Left renal pelvis (tissue), 4 donors: ENCODE measurements around the gene PTTG1IP2. TPM values are rescaled to one million over a fixed set of nuclear protein-coding genes. Genes with fewer than 3 reads are reported as not detected.

Experiments
- DNase-seq, 4 donors: peaks; one replicate each; pipeline ENCODE4 v3.0.0-alpha.2; 2013; ENCODE audit warnings: low read depth in 4 of 4, low spot score in 3 of 4
- polyA plus RNA-seq, 4 donors: library from polyadenylated mRNA; unstranded; fragments of 120-200 nt; gene quantifications; one replicate each; pipeline ENCODE4 v1.2.1, GENCODE V29; 2013; ENCODE audit not compliant: insufficient read length in 4 of 4

The PTTG1IP2 gene
- polyA plus RNA-seq, 4 donors: not detected

GRCh38 chr7:90474284-90475210 is 5.1 kb downstream of the PTTG1IP2 start:
- DNase-seq: no peak

- no peak for DNase-seq
These were observed 13.8 kb downstream of the PTTG1IP2 start for GRCh38 chr7:90483251-90483650.

DNA sequence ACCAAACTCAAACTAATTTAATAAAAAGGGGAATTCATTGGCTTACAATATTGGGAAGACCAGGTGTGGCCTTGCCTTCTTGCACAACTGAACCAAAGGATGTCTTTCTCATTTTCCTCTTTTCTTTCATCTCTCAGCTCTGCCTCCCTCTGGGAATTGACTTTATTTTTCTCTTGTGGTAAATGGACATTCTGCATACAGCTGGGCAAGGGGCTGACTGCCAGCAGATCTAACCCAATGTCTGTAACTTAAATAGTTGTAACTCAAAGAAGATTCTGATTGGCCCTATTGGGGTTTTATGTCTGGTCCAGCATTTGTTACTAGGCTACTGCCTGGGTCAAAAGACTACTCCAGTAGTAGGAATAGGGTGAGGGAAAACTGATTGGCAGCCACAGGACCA is 15.3 kb downstream of the PTTG1IP2 start:
- DNase-seq: no peak

- no peak for DNase-seq
These were observed 16.4 kb downstream of the PTTG1IP2 start for GRCh38 chr7:90485734-90486316.

DNA sequence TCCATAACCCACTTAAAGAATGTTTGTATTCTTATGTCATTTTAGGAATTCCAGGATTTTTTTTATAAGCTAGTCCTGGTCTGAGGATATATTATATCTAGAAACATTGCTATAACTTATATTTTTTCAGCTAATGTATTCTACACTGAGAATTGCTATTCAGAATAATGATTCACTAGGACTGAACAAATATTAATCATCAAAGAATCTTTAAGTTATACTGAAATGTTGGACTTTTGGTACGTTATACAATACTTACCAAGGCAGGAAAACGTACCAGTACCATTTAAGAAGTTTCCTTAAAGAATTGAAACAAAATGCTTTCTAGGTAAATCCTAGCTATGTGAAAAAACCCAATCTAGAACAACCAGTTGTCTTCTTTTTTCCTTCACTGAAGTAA is 18.4 kb downstream of the PTTG1IP2 start:
- DNase-seq: no peak

DNA sequence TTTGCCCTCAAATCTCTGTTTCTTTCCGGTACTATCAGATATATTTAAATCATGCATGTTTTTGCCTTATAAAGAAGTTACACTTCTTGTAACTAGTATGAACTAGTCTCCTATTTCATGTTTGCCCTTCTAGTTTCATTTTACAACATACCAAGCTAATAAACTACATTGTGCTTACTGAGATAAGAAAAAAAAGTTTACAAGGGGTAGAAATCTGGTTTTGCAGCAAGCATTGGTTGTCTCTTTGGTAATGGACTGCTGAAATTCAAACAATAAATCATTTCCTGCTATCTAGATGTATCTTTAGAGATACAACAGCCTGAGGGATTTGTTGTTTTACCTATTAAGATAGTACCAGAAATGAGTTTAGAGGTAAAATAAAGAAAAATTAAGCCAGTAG is 18.8 kb downstream of the PTTG1IP2 start:
- DNase-seq: no peak

DNA sequence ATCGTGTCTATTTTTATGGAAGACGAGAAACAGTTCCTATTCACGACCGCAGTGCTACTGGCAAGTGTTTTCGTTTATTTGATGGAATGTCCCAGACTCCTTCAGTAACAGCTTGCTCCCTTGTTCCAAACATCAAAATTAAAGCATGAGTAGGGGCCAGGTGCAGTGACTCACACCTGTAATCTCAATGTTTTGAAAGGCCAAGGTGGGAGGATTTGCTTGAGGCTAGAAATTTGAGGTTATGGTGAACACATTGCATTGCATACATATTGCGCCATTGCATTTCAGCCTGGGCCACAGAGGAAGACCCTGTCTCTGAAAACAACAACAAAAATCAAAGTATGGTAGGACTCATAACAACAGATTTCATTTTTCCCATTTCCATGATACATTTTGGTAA is 22.8 kb downstream of the PTTG1IP2 start:
- DNase-seq: no peak

DNA sequence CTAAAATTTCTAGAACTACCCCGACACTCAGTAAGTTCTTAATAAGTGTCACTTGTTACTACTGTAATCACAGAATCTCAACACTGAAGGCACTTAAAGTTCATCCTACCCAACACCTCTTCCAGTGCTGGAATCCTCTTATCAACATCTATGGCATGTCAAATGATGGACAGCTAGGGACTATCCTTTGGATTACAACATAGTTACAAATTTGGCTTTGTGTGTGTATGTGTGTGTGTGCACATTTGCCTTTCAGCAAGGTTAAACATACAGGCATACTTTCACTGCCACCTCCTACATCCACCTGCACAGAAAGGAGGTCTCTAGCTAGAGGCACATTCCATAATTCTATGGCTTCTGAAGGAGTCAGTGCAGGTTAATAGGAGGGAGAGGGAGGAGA is 25.8 kb downstream of the PTTG1IP2 start:
- no peak for DNase-seq

DNA sequence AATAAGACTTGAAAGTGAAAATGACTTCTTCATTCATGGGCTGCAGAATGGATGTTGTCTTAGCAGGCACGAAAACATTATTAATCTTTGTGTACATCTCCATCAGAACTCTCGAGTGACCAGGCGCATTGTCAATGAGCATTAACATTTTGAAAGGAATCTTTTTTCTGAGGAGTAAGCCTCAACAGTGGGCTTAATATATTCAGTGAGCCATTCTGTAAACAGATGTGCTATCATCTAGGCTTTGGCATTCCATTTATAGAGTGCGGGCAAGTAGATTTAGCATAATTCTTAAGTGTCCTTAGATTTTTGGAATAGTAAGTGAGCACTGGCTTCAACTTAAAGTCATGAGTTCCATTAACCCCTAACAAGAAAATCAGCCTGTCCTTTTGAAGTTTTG is 33.1 kb downstream of the PTTG1IP2 start:
- no peak for DNase-seq

GRCh38 chr7:90503367-90503766 is 33.9 kb downstream of the PTTG1IP2 start:
- no peak for DNase-seq

- DNase-seq: no peak
These were observed 38.3 kb downstream of the PTTG1IP2 start for GRCh38 chr7:90507692-90508091.

- no peak for DNase-seq
These were observed 42.3 kb downstream of the PTTG1IP2 start for GRCh38 chr7:90511776-90512175.

DNA sequence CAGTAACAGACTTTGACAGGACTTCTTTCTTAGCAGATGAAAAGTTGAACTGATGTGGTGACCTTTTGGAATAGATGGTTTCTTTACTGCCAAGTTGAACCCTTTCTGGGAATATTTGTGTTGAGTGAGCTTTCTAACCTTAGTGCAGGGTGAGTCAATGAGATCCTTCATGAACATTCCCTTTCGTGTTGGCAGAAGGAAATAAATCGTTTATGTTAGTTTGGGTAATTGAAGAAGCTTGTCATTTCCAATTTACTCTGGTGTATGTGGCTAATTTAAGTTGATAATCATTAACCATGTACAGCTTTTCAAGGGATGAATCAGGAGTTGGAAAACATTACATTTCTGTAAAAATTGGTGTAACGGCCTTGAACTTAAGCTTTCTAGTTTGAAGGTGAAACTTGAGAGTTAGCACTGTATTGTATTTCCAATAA is 43.4 kb downstream of the PTTG1IP2 start:
- DNase-seq: no peak

- DNase-seq: no peak
These were observed 46.8 kb downstream of the PTTG1IP2 start for GRCh38 chr7:90516257-90516656.

DNA sequence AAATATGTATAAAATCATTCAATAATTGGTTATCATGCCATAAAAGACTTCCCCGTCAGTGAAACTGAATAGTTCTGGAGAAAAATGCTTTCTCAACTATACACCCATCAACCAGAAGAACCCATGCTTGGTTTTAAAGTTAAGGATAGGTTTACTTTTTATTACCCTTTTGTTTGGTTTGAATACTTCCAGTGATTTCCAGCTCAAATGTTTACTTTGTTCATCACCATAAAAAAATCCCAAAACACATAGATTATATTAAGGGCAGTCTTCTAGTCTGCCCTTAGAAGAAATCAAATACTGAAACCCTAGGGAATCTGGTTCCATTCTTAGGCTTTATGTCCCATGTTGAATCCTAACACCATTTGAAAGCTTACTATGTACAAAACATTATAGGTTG is 49.2 kb downstream of the PTTG1IP2 start:
- DNase-seq: no peak

DNA sequence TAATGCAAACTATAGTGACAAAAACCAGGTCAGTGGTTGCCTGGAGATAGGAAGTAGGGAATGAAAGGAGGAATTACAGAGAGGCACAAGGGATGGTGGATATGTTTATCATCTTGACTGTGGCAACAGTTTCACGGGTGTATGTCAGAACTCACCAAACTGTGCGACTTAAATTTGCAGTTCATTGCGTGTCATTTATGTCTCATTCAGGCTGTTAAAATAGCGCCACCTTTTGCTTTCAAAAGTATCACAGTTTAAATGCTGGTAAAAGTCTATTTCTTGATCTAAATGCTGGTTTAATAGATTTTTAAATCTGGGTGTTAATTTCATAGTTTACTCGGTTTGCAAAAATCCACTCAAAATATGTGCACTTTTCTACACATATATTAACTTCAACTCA is 51.0 kb downstream of the PTTG1IP2 start:
- no peak for DNase-seq

- no peak for DNase-seq
These were observed 60.8 kb downstream of the PTTG1IP2 start for GRCh38 chr7:90530263-90530662.

DNA sequence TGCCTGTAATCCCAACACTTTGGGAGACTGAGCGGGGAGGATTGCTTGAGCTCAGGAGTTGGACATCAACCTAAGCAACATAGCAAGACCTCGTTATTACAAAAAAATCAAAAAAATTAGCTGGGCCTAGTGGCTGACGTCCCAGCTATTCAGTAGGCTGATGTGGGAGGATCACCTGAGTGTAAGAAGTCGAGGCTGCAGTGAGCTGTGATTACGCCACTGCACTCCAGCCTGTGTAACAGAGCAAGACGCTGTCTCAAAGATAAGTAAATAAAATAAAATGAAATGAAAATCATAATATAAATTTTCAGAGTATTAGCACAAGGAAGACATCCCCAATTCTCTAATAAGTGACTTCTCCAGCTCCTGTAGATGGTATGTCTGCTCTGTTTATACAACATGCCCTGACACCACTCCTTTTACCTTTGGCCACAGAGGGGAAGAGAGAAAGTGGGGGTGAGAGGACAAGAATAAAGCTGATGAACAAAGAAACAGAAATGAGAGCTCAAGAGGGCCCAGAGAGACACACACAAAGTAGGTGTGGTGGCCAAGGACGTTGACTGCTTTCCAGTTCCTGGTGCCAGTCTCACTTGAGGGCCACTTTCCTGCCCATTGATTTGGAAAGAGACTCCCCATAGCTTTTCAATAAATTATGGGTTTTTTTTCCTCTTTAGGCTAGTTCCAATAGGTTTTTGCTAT is 62.9 kb downstream of the PTTG1IP2 start:
- no peak for DNase-seq

GRCh38 chr7:90536449-90536848 is 67.0 kb downstream of the PTTG1IP2 start:
- DNase-seq: no peak

GRCh38 chr7:90538405-90538804 is 69.0 kb downstream of the PTTG1IP2 start:
- DNase-seq: no peak

DNA sequence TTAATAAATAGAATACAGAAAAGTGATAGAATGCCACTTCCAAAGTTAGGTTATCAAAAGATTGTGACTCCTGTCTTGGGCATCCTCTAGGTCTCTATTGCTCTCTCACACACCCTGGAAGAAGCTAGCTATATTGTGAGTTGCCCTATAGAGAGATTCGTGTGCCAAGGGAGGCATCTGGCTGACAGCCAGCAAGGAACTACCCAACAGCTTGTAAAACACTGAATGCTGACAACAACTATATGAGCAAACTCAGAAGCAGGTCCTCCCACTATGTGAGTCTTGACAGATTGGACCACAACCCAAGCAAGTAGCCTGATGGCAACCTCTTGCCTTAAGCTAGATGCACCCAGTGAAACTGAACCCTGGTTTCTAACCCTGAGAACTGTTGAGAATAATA is 71.0 kb downstream of the PTTG1IP2 start:
- no peak for DNase-seq

DNA sequence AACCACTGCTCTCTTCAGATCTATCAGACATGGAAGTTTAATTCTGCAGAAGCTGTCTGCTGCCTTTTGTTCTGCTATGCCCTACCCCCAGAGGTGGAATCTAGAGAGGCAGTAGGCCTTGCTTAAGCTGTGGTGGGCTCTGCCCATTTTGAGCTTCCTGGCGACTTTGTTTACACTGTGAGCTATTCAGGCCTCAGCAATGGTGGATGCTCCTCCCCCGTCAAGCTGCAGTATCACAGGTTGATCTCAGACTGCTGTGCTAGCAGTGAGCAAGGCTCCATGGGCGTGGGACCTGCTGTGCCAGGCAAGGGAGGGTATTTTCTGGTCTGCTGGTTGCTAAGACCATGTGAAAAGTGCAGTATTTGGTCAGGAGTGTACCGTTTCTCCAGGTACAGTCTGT is 81.6 kb downstream of the PTTG1IP2 start:
- no peak for DNase-seq
